ENCODE results near the gene SFXN3.
"Not testable (repeated sequence)": the region's sequence is repeated elsewhere in the genome, so short reads cannot be mapped to it uniquely, and the experiment has no call there.

SFXN3 gene

GRCh38 chr10:101015582-101015973, 15.5 kb upstream of the SFXN3 start:
- DNase-seq (ENCODE audit: low spot score), result no peak

DNA sequence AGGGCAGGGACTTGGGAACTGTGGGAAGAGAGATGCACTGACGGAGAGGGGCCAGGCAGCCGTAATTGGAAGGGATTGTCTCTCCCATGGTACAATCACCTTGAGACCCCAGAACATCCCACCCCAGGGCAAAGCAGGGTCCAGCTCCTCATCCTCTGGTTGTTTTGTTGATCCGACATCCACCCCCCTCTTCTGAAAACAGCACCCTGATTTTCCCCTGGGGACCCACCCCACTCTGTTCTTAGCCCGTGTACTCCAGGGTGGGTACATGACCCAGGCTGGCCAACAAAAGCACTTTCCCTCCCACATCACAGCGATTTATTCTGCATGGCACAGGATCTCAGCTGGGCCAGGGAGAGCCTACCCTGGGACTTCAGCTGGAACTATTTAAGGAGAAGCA, 14.2 kb upstream of the SFXN3 start:
- no peak for DNase-seq (ENCODE audit: low spot score)

GRCh38 chr10:101018118-101018599, 12.9 kb upstream of the SFXN3 start:
- DNase-seq (ENCODE audit: low spot score), result no peak

GRCh38 chr10:101018600-101019439, 12.2 kb upstream of the SFXN3 start:
- peak; percentile 93 for DNase-seq (ENCODE audit: low spot score)

DNA sequence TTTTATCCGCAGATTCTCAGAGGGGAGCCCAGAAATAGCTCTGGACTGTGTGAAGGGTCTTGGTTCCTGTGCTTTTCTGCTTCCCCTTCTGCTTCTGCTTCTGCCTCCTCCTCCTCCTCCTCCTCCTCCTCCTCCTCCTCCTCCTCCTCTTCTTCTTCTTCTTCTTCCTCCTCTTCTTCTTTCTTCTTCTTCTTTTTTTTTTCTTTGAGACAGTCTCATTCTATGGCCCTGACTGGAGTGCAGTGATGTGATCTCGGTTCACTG, 11.7 kb upstream of the SFXN3 start:
- no peak for DNase-seq (ENCODE audit: low spot score)

- DNase-seq (ENCODE audit: low spot score), result no peak
These were observed 10.5 kb upstream of the SFXN3 start for GRCh38 chr10:101020427-101021075.

GRCh38 chr10:101021239-101021638, 9.8 kb upstream of the SFXN3 start:
- DNase-seq (ENCODE audit: low spot score), result no peak

GRCh38 chr10:101021692-101022251, 9.3 kb upstream of the SFXN3 start:
- DNase-seq (ENCODE audit: low spot score), result no peak

- no peak for DNase-seq (ENCODE audit: low spot score)
These were observed 7.9 kb upstream of the SFXN3 start for GRCh38 chr10:101022967-101023705.

DNA sequence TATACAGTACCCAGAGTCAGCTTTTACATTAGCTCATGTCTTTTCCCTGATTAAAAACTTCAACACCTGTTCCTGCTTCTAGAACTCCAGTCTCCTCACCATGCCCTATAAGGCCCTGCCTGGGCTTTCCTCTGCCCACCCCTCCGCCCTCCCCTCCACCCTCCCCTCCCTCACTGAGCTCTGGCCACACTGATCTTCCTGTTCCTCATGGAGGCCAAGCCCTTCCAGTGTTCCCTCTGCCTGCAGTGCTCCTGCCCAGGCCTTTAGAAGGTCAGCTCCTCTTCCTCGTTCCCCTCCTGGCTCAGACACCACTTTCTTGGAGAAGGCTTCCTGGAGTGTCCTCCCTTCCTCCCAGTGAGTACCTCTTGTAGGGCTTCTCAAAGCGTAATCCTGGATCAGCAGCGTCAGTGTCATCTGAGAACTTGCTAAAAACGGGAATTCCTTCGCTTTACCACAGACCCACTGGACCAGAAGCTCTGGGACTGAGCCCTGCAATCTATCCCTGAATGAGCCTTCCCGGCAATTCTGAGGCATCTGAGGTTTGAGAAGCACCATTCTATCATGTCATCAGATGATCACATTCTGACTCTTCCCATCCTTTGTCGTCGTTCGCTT, 3.8 kb upstream of the SFXN3 start:
- DNase-seq (ENCODE audit: low spot score), result no peak

- no peak for DNase-seq (ENCODE audit: low spot score)
These were observed 2.3 kb upstream of the SFXN3 start for GRCh38 chr10:101028446-101029337.

- DNase-seq (ENCODE audit: low spot score), result no peak
These were observed 1.3 kb upstream of the SFXN3 start for GRCh38 chr10:101029520-101030295.

- DNase-seq (ENCODE audit: low spot score), result no peak
These were observed 422 bp upstream of the SFXN3 start for GRCh38 chr10:101030496-101031127.

- peak; percentile 74 for DNase-seq (ENCODE audit: low spot score)
These were observed 982 bp downstream of the SFXN3 start for GRCh38 chr10:101031796-101032636.

- peak; percentile 91 for DNase-seq (ENCODE audit: low spot score)
These were observed 1.7 kb downstream of the SFXN3 start for GRCh38 chr10:101032637-101033224.

DNA sequence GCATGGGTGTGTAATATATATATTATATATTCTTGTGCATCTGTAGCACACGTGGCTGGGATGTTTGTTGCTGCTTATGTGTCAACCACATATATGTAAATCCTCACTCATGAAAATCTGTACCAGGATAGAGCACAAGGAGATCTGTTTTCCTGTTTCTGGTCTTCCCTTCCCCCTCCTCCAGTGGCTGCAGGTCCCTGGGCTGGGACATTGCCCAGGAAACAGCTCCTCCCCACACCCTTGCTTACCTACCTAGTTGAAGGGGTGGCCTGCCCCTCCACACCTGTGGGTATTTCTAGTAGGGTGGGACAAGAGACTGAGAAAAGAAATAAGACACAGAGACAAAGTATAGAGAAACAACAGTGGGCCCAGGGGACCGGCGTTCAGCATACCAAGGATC, 2.2 kb downstream of the SFXN3 start:
- no peak for DNase-seq (ENCODE audit: low spot score)

DNA sequence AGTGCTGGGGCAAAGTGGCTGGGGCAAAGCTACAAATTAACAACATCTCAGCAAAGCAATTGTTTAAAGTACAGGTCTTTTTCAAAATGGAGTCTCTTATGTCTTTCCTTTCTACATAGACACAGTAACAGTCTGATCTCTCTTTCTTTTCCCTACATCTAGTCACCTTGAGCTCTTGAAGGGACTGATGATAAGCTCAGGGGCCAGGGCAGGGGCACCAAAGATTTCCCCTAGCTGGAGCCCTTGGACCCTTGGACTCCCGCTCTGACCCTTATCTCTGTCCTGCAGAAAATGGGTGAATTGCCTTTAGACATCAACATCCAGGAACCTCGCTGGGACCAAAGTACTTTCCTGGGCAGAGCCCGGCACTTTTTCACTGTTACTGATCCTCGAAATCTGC, 3.4 kb downstream of the SFXN3 start:
- not testable (repeated sequence) for DNase-seq (ENCODE audit: low spot score)

DNA sequence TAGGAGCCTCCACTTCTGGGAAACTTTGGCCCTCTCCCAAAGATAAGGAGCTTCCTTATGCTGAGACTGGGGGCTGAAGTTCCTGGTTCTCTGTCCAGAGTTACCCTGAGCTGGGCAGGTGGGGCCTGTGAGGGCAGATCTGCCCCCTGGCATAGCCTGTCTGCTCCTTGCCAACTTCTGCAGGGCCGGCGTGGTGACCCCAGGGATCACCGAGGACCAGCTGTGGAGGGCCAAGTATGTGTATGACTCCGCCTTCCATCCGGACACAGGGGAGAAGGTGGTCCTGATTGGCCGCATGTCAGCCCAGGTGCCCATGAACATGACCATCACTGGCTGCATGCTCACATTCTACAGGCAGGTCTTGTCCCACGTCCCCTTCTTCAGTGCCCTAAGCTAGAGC, 4.3 kb downstream of the SFXN3 start:
- no peak for DNase-seq (ENCODE audit: low spot score)
